GM23338 (cell line): Measurements from ENCODE around the gene RIGI. TPM values are rescaled to one million over a fixed set of nuclear protein-coding genes. Genes with fewer than 3 reads are reported as not detected.

ENCODE experiments used
- ATAC-seq: fragments of 200-7000 bp; cut with Tn5 transposase; 3 replicates; pipeline ENCODE4 v1.9.1; 2020
- DNase-seq: peaks from one replicate; pipeline ENCODE4 v3.0.0-alpha.2; 2015; ENCODE audit warnings: low spot score
- H2AFZ ChIP-seq: fragments of 200-600 bp; sonication (generic); 2 replicates; pipeline ENCODE4 v1.8.0; 2016; ENCODE audit warnings: antibody characterized with exemption, mild to moderate bottlenecking, moderate library complexity
- H3F3A ChIP-seq: fragments of 200-600 bp; sonication (generic); replicated peaks from 2 replicates; pipeline ENCODE4 v1.8.0; 2017; ENCODE audit warnings: antibody characterized with exemption, mixed run types, low read depth
- H3K27ac ChIP-seq: fragments of 200-600 bp; sonication (generic); 2 replicates; pipeline ENCODE4 v1.6.1; 2016; ENCODE audit warnings: low read depth
- H3K27me3 ChIP-seq: fragments of 200-600 bp; sonication (generic); 2 replicates; pipeline ENCODE4 v1.8.0; 2016; ENCODE audit warnings: mild to moderate bottlenecking, mixed run types, moderate library complexity; ENCODE audit not compliant: insufficient read depth
- H3K36me3 ChIP-seq: fragments of 200-600 bp; sonication (generic); 2 replicates; pipeline ENCODE4 v1.8.0; 2016; ENCODE audit warnings: mild to moderate bottlenecking; ENCODE audit not compliant: insufficient read depth
- H3K4me1 ChIP-seq: fragments of 200-600 bp; sonication (generic); 2 replicates; pipeline ENCODE4 v1.8.0; 2016; ENCODE audit warnings: mild to moderate bottlenecking, moderate library complexity; ENCODE audit not compliant: insufficient read depth
- H3K4me2 ChIP-seq: fragments of 200-600 bp; sonication (generic); 2 replicates; pipeline ENCODE4 v1.7.1; 2017; ENCODE audit warnings: mixed run types
- H3K4me3 ChIP-seq: fragments of 200-600 bp; sonication (generic); 2 replicates; pipeline ENCODE4 v1.6.1; 2016; ENCODE audit warnings: mixed run types
- H3K79me2 ChIP-seq: fragments of 200-600 bp; sonication (generic); replicated peaks from 2 replicates; pipeline ENCODE4 v1.8.0; 2017; ENCODE audit warnings: mild to moderate bottlenecking; ENCODE audit not compliant: insufficient read depth
- H3K9me2 ChIP-seq: fragments of 200-600 bp; sonication (generic); 2 replicates; pipeline ENCODE4 v1.8.0; 2017; ENCODE audit not compliant: insufficient read depth
- H4K20me1 ChIP-seq: fragments of 200-600 bp; sonication (generic); replicated peaks from 2 replicates; pipeline ENCODE4 v1.8.0; 2017; ENCODE audit warnings: mild to moderate bottlenecking; ENCODE audit not compliant: insufficient read depth
- H3K27ac Mint-ChIP-seq: 2 replicates; pipeline ENCODE4 v1.8.0; 2020; ENCODE audit warnings: inconsistent platforms, mild to moderate bottlenecking, moderate library complexity, mixed read lengths
- H3K27me3 Mint-ChIP-seq: 3 replicates; pipeline ENCODE4 v1.8.0; 2022; ENCODE audit warnings: low read depth, mild to moderate bottlenecking, moderate library complexity, mixed read lengths, inconsistent platforms; ENCODE audit not compliant: insufficient read depth, poor library complexity
- H3K36me3 Mint-ChIP-seq: 3 replicates; pipeline ENCODE4 v1.8.0; 2021; ENCODE audit warnings: low read depth, mild to moderate bottlenecking, inconsistent platforms, moderate library complexity, mixed read lengths
- H3K4me1 Mint-ChIP-seq: 3 replicates; pipeline ENCODE4 v1.8.0; 2020; ENCODE audit warnings: mild to moderate bottlenecking, inconsistent platforms, mixed read lengths
- H3K4me3 Mint-ChIP-seq: 3 replicates; pipeline ENCODE4 v1.8.0; 2021; ENCODE audit warnings: moderate library complexity, mild to moderate bottlenecking, inconsistent platforms, mixed read lengths
- H3K9me3 Mint-ChIP-seq: 3 replicates; pipeline ENCODE4 v1.8.0; 2020; ENCODE audit warnings: moderate library complexity, mild to moderate bottlenecking, inconsistent platforms, mixed read lengths
- CREB1 ChIP-seq: fragments of 250-450 bp; sonication (Bioruptor Pico); IDR thresholded peaks from 2 replicates; pipeline ENCODE4 v1.5.0; 2020; ENCODE audit warnings: low read depth, mild to moderate bottlenecking, moderate library complexity
- CTCF ChIP-seq, 2 experiments: fragments of 200-600 bp in 1 of 2; sonication (generic) in 1 of 2; conservative IDR thresholded peaks; 2 replicates each; pipeline versions ENCODE4 v1.5.1 to v1.6.1; 2016 to 2017; ENCODE audit warnings: antibody characterized with exemption in 2 of 2, low read depth in 2 of 2, mild to moderate bottlenecking in 2 of 2, moderate library complexity in 1 of 2
- ETS1 ChIP-seq: IDR thresholded peaks from 2 replicates; pipeline ENCODE4 v1.6.1; 2016; ENCODE audit warnings: antibody characterized with exemption
- EZH2 ChIP-seq: fragments of 200-600 bp; sonication (generic); IDR thresholded peaks from one replicate; pipeline ENCODE4 v1.8.0; 2017; ENCODE audit warnings: antibody characterized with exemption, mild to moderate bottlenecking, low read depth; ENCODE audit not compliant: unreplicated experiment
- EZH2phosphoT487 ChIP-seq: fragments of 200-600 bp; sonication (generic); IDR thresholded peaks from one replicate; pipeline ENCODE4 v1.8.1; 2018; ENCODE audit warnings: antibody characterized with exemption; ENCODE audit not compliant: unreplicated experiment
- JUNB ChIP-seq: IDR thresholded peaks from one replicate; pipeline ENCODE4 v1.6.1; 2016; ENCODE audit warnings: antibody characterized with exemption; ENCODE audit not compliant: unreplicated experiment
- NANOG ChIP-seq: IDR thresholded peaks from 2 replicates; pipeline ENCODE4 v1.6.1; 2016; ENCODE audit warnings: antibody characterized with exemption, borderline replicate concordance
- POLR2AphosphoS5 ChIP-seq: IDR thresholded peaks from 2 replicates; pipeline ENCODE4 v1.6.1; 2016; ENCODE audit warnings: antibody characterized with exemption, low read depth
- REST ChIP-seq: IDR thresholded peaks from one replicate; pipeline ENCODE4 v1.6.1; 2018; ENCODE audit warnings: antibody characterized with exemption; ENCODE audit not compliant: unreplicated experiment
- ZNF114 ChIP-seq: fragments of 250-450 bp; sonication (Bioruptor Pico); IDR thresholded peaks from 2 replicates; pipeline ENCODE4 v1.5.0; 2020; ENCODE audit warnings: mild to moderate bottlenecking, moderate library complexity
- ZNF331 ChIP-seq: fragments of 250-450 bp; sonication (Bioruptor Pico); IDR thresholded peaks from 2 replicates; pipeline ENCODE4 v1.5.0; 2020; ENCODE audit warnings: low read depth, mild to moderate bottlenecking, moderate library complexity
- polyA plus RNA-seq: library from polyadenylated mRNA; unstranded; fragments of >200 nt; fragmentation: Nextera tagmentation; extraction: Ambion mirVana; gene quantifications from 2 replicates; pipeline ENCODE4 v1.2.1, GENCODE V29; 2016
- total RNA-seq: library from RNA; depleted of rRNA; stranded (reverse); fragments of >200 nt; shearing (Covaris generic); gene quantifications from 2 replicates; pipeline ENCODE4 v1.2.3, GENCODE V29; 2014
- TF ChIP-seq, protein P1 (sequence below): fragments of 250-450 bp; sonication (Bioruptor Pico); IDR thresholded peaks from 2 replicates; pipeline ENCODE4 v1.5.0; 2020; ENCODE audit warnings: mild to moderate bottlenecking, moderate library complexity

The RIGI gene
- total and polyA plus RNA-seq, 2 experiments from 2014 or later: 14.2 to 14.7 TPM

DNA sequence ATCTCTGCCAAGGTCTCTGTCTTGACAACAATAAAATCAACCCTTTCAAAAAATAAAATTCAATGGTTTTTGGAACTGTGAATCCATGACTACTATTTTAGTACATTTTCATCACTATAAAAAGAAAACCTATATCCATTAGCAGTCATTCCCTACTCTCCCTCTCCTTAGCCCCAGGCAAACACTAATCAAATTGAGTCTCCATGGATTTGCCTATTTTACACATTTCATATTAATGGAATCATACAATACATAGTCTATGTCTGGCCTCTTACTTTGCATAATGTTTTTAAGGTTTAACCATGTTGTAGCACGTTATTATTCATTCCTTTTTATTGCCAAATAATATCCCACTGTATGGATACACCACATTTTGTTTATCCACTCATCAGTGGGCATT, 24.1 kb downstream of the RIGI start (continued):
- TF ChIP-seq, protein P1, sequence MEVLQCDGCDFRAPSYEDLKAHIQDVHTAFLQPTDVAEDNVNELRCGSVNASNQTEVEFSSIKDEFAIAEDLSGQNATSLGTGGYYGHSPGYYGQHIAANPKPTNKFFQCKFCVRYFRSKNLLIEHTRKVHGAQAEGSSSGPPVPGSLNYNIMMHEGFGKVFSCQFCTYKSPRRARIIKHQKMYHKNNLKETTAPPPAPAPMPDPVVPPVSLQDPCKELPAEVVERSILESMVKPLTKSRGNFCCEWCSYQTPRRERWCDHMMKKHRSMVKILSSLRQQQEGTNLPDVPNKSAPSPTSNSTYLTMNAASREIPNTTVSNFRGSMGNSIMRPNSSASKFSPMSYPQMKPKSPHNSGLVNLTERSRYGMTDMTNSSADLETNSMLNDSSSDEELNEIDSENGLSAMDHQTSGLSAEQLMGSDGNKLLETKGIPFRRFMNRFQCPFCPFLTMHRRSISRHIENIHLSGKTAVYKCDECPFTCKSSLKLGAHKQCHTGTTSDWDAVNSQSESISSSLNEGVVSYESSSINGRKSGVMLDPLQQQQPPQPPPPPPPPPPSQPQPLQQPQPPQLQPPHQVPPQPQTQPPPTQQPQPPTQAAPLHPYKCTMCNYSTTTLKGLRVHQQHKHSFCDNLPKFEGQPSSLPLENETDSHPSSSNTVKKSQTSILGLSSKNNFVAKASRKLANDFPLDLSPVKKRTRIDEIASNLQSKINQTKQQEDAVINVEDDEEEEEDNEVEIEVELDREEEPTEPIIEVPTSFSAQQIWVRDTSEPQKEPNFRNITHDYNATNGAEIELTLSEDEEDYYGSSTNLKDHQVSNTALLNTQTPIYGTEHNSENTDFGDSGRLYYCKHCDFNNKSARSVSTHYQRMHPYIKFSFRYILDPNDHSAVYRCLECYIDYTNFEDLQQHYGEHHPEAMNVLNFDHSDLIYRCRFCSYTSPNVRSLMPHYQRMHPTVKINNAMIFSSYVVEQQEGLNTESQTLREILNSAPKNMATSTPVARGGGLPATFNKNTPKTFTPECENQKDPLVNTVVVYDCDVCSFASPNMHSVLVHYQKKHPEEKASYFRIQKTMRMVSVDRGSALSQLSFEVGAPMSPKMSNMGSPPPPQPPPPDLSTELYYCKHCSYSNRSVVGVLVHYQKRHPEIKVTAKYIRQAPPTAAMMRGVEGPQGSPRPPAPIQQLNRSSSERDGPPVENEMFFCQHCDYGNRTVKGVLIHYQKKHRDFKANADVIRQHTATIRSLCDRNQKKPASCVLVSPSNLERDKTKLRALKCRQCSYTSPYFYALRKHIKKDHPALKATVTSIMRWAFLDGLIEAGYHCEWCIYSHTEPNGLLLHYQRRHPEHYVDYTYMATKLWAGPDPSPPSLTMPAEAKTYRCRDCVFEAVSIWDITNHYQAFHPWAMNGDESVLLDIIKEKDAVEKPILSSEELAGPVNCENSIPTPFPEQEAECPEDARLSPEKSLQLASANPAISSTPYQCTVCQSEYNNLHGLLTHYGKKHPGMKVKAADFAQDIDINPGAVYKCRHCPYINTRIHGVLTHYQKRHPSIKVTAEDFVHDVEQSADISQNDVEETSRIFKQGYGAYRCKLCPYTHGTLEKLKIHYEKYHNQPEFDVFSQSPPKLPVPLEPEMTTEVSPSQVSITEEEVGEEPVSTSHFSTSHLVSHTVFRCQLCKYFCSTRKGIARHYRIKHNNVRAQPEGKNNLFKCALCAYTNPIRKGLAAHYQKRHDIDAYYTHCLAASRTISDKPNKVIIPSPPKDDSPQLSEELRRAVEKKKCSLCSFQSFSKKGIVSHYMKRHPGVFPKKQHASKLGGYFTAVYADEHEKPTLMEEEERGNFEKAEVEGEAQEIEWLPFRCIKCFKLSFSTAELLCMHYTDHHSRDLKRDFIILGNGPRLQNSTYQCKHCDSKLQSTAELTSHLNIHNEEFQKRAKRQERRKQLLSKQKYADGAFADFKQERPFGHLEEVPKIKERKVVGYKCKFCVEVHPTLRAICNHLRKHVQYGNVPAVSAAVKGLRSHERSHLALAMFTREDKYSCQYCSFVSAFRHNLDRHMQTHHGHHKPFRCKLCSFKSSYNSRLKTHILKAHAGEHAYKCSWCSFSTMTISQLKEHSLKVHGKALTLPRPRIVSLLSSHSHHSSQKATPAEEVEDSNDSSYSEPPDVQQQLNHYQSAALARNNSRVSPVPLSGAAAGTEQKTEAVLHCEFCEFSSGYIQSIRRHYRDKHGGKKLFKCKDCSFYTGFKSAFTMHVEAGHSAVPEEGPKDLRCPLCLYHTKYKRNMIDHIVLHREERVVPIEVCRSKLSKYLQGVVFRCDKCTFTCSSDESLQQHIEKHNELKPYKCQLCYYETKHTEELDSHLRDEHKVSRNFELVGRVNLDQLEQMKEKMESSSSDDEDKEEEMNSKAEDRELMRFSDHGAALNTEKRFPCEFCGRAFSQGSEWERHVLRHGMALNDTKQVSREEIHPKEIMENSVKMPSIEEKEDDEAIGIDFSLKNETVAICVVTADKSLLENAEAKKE: no peak
- TF ChIP-seq NANOG: no peak

- peaks cover 9% of the 10 kb centered on the region; the same call in 2 of the 3 replicates for H3K4me1 Mint-ChIP-seq
- no peaks in the 10 kb centered on the region for H3K27me3 Mint-ChIP-seq
- Histone ChIP-seq H3K79me2 (no peaks in the 10 kb centered on the region), H3K36me3 (peaks cover 9% of the 10 kb centered on the region; the same call in 1 of the 2 replicates), H3K27ac (no peak overlapping the region), H2AFZ (no peak overlapping the region), H3K4me1 (peaks cover 7% of the 10 kb centered on the region; the same call in 1 of the 2 replicates), H3F3A (no peaks in the 10 kb centered on the region), H3K4me2 (no peak overlapping the region), H4K20me1 (no peaks in the 10 kb centered on the region; the same call in 1 of the 2 replicates), H3K4me3 (no peak overlapping the region), H3K9me2 (no peaks in the 10 kb centered on the region), H3K27me3 (no peaks in the 10 kb centered on the region)
- no peak overlapping the region for H3K4me3 Mint-ChIP-seq
- DNase-seq (no peak), ATAC-seq (no peak)
- H3K36me3 Mint-ChIP-seq: peaks cover 32% of the 10 kb centered on the region
- no peak overlapping the region for H3K27ac Mint-ChIP-seq
- H3K9me3 Mint-ChIP-seq: 0 out of 3 replicates have a peak, but pooled peaks cover 2% of the 10 kb centered on the region
- TF ChIP-seq REST (no peak), CREB1 (CRISPR knock-in tag) (no peak), NANOG (no peak), CTCF (conservative IDR thresholded peaks at IDR 0.05; ENCODE audit: low read depth in 2 of 2) (no peak), POLR2AphosphoS5 (no peak), EZH2 (no peak), ZNF331 (CRISPR knock-in tag) (no peak), ETS1 (no peak), JUNB (no peak), EZH2phosphoT487 (no peak), ZNF114 (CRISPR knock-in tag) (no peak)
Observed at GRCh38 chr9:32500768-32501167, 25.2 kb downstream of the RIGI start.
